ENCODE results near the gene MTHFR.
"Not testable (repeated sequence)": the region's sequence is repeated elsewhere in the genome, so short reads cannot be mapped to it uniquely, and the experiment has no call there.

MTHFR gene

GRCh38 chr1:11807133-11807532 is 1.4 kb upstream of the MTHFR start:
- Histone ChIP-seq H3K9me3 (ENCODE audit: insufficient read depth, low read length) (no peaks in the 10 kb centered on the region), H3K4me3 (ENCODE audit: insufficient read length, low read depth) (peak overlapping the region; percentile 73), H3K36me3 (ENCODE audit: insufficient read depth, insufficient read length, low read length) (peaks cover 44% of the 10 kb centered on the region), H3K9ac (ENCODE audit: insufficient read length, low read depth) (peak overlapping the region; percentile 66), H3K4me1 (ENCODE audit: insufficient read depth, insufficient read length) (peaks cover 9% of the 10 kb centered on the region), H3K27me3 (ENCODE audit: insufficient read depth, insufficient read length) (no peaks in the 10 kb centered on the region)
- no peak for DNase-seq (ENCODE audit: low read depth, low spot score)
- TF ChIP-seq ZNF274 (IDR thresholded peaks at IDR 0.05; ENCODE audit: low read depth, low read length) (no peak), SUZ12 (IDR thresholded peaks at IDR 0.05; ENCODE audit: extremely low read depth, insufficient read depth, insufficient read length) (no peak), YY1 (IDR thresholded peaks at IDR 0.05; ENCODE audit: insufficient read depth, insufficient read length) (no peak)

GRCh38 chr1:11806307-11806936 is 658 bp upstream of the MTHFR start:
- Histone ChIP-seq H3K27me3 (ENCODE audit: insufficient read depth, insufficient read length) (no peaks in the 10 kb centered on the region), H3K9me3 (ENCODE audit: insufficient read depth, low read length) (no peaks in the 10 kb centered on the region), H3K9ac (ENCODE audit: insufficient read length, low read depth) (peak overlapping the region; percentile 89), H3K4me3 (ENCODE audit: insufficient read length, low read depth) (peak overlapping the region; percentile 73), H3K4me1 (ENCODE audit: insufficient read depth, insufficient read length) (peaks cover 9% of the 10 kb centered on the region), H3K36me3 (ENCODE audit: insufficient read depth, insufficient read length, low read length) (peaks cover 37% of the 10 kb centered on the region)
- TF ChIP-seq YY1 (IDR thresholded peaks at IDR 0.05; ENCODE audit: insufficient read depth, insufficient read length) = no peak
- TF ChIP-seq SUZ12 (IDR thresholded peaks at IDR 0.05; ENCODE audit: extremely low read depth, insufficient read depth, insufficient read length) = no peak
- TF ChIP-seq ZNF274 (IDR thresholded peaks at IDR 0.05; ENCODE audit: low read depth, low read length) = no peak
- DNase-seq (ENCODE audit: low read depth, low spot score) = no peak

- H3K4me1 ChIP-seq (ENCODE audit: insufficient read depth, insufficient read length) = peaks cover 9% of the 10 kb centered on the region
- H3K9ac ChIP-seq (ENCODE audit: insufficient read length, low read depth) = peak overlapping the region; percentile 89
- H3K27me3 ChIP-seq (ENCODE audit: insufficient read depth, insufficient read length) = no peaks in the 10 kb centered on the region
- TF ChIP-seq ZNF274 (IDR thresholded peaks at IDR 0.05; ENCODE audit: low read depth, low read length) (no peak), YY1 (IDR thresholded peaks at IDR 0.05; ENCODE audit: insufficient read depth, insufficient read length) (no peak), SUZ12 (IDR thresholded peaks at IDR 0.05; ENCODE audit: extremely low read depth, insufficient read depth, insufficient read length) (no peak)
- no peak for DNase-seq (ENCODE audit: low read depth, low spot score)
- H3K36me3 ChIP-seq (ENCODE audit: insufficient read depth, insufficient read length, low read length) = peaks cover 39% of the 10 kb centered on the region
- peak overlapping the region; percentile 81 for H3K4me3 ChIP-seq (ENCODE audit: insufficient read length, low read depth)
- no peaks in the 10 kb centered on the region for H3K9me3 ChIP-seq (ENCODE audit: insufficient read depth, low read length)
These were observed 920 bp downstream of the MTHFR start for GRCh38 chr1:11804666-11805421.

GRCh38 chr1:11803924-11804665 is 1.7 kb downstream of the MTHFR start:
- DNase-seq (ENCODE audit: low read depth, low spot score); H3K9me3 ChIP-seq (ENCODE audit: insufficient read depth, low read length); H3K27me3 ChIP-seq (ENCODE audit: insufficient read depth, insufficient read length); H3K4me1 ChIP-seq (ENCODE audit: insufficient read depth, insufficient read length): not testable (repeated sequence)
- peak overlapping the region; percentile 34 for H3K4me3 ChIP-seq (ENCODE audit: insufficient read length, low read depth)
- peaks cover 39% of the 10 kb centered on the region for H3K36me3 ChIP-seq (ENCODE audit: insufficient read depth, insufficient read length, low read length)
- H3K9ac ChIP-seq (ENCODE audit: insufficient read length, low read depth) = peak overlapping the region; percentile 64

GRCh38 chr1:11802973-11803885 is 2.5 kb downstream of the MTHFR start:
- peaks cover 9% of the 10 kb centered on the region for H3K4me1 ChIP-seq (ENCODE audit: insufficient read depth, insufficient read length)
- H3K27me3 ChIP-seq (ENCODE audit: insufficient read depth, insufficient read length) = no peaks in the 10 kb centered on the region
- peak overlapping the region; percentile 85 for H3K9ac ChIP-seq (ENCODE audit: insufficient read length, low read depth)
- H3K36me3 ChIP-seq (ENCODE audit: insufficient read depth, insufficient read length, low read length) = peaks cover 34% of the 10 kb centered on the region
- H3K9me3 ChIP-seq (ENCODE audit: insufficient read depth, low read length) = no peaks in the 10 kb centered on the region
- peak; percentile 77 for DNase-seq (ENCODE audit: low read depth, low spot score)
- TF ChIP-seq YY1 (IDR thresholded peaks at IDR 0.05; ENCODE audit: insufficient read depth, insufficient read length) (no peak), SUZ12 (IDR thresholded peaks at IDR 0.05; ENCODE audit: extremely low read depth, insufficient read depth, insufficient read length) (no peak), ZNF274 (IDR thresholded peaks at IDR 0.05; ENCODE audit: low read depth, low read length) (no peak)
- peak overlapping the region; percentile 53 for H3K4me3 ChIP-seq (ENCODE audit: insufficient read length, low read depth)

DNA sequence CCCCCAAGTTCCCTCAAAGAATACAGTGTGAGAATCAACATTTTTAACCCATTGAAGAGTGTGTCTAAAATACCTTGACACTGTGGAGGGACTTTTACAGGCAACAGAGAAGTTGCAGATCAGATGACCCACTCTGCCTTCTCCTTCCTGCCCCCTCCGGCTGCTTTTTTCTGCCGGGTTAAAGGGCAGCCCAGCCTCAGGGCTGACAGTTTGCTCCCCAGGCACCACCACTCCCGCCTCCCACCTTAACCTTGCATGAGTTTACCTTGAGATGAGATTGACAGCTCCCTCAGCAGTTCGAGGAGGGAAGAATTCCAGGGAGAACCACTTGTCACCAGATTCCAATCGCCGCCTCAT is 3.2 kb downstream of the MTHFR start:
- TF ChIP-seq SUZ12 (IDR thresholded peaks at IDR 0.05; ENCODE audit: extremely low read depth, insufficient read depth, insufficient read length) = no peak
- TF ChIP-seq ZNF274 (IDR thresholded peaks at IDR 0.05; ENCODE audit: low read depth, low read length) = no peak
- no peak for TF ChIP-seq YY1 (IDR thresholded peaks at IDR 0.05; ENCODE audit: insufficient read depth, insufficient read length)
- Histone ChIP-seq H3K9ac (ENCODE audit: insufficient read length, low read depth) (peak overlapping the region; percentile 85), H3K27me3 (ENCODE audit: insufficient read depth, insufficient read length) (no peaks in the 10 kb centered on the region), H3K4me3 (ENCODE audit: insufficient read length, low read depth) (peak overlapping the region; percentile 53), H3K36me3 (ENCODE audit: insufficient read depth, insufficient read length, low read length) (peaks cover 28% of the 10 kb centered on the region), H3K9me3 (ENCODE audit: insufficient read depth, low read length) (no peaks in the 10 kb centered on the region), H3K4me1 (ENCODE audit: insufficient read depth, insufficient read length) (peaks cover 9% of the 10 kb centered on the region)
- DNase-seq (ENCODE audit: low read depth, low spot score) = no peak

Data from NT2/D1 (cell line).